ENCODE measurements around the gene IFITM1.
"Not testable (repeated sequence)": the region's sequence is repeated elsewhere in the genome, so short reads cannot be mapped to it uniquely, and the experiment has no call there.

IFITM1 gene

DNA sequence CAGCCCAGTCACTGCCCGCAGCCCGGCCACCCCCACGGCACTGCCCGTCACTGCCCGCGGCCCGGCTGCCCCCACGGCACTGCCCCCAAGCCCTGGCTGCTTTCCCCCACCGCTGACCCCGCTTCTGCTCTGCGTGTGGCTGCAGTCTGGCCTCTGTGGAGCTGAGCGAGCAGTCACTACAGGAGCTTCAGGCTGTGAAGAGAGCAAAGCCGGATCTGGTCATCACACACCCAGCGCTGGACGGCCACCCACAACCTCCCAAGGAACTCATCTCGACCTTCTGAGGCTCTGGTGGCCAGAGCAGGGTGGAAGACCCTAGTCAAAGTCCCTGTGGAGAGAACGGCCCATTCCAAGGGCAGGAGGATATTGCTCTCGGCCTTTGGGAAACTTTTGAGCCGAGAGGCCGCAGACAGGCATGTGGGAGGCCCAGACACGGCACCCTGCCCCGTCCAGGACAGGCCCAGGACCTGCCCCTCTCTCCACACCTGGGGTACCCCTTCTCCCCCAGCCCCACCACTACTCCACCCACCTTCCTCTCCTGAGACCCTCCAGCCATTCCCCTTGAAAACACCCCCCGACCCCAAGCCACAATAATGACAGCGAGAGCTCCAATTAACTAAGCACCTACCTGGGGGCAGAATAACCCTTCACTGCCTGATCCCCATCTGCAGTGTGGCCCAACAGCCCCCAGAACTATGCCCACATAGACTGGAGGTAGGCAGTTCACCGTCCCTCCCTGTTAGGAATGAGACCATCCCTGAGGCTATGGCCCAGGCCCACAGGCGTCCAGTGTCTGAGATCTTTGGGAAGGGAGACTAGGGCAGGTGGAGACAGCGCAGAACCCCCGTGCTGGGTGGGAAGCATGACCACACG is 28.6 kb upstream of the IFITM1 start:
- H3K27me3 ChIP-seq (ENCODE audit: control insufficient read depth, insufficient read depth, low read length) = peaks cover 43% of the 10 kb centered on the region
- no peak overlapping the region for H3K9ac ChIP-seq (ENCODE audit: low read depth, low read length)
- H3K36me3 ChIP-seq (ENCODE audit: control insufficient read depth, insufficient read depth, low read length) = no peaks in the 10 kb centered on the region
- no peaks in the 10 kb centered on the region for H3K9me3 ChIP-seq (ENCODE audit: control insufficient read depth, insufficient read depth, low read length)
- no peaks in the 10 kb centered on the region for H3K4me1 ChIP-seq (ENCODE audit: control insufficient read depth, insufficient read depth, low read length)
- no peak overlapping the region for H3K4me3 ChIP-seq (ENCODE audit: low read depth, low read length)

DNA sequence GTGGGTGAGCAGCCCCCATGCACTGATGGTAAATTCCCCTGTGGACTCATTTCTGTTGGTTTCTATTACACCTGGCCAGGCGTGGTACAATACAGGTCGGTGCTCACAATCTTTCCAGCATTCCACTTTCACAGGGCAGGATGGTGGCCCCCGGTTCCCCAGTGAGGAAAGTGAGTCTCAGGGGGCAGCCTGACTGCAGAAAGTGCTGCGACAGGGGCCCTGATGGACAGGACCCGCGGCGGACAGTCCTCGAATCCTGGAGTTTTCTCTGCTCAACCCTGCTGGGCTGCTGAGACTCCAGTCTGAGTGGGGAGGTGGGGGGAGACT is 28.0 kb upstream of the IFITM1 start:
- Histone ChIP-seq H3K36me3 (ENCODE audit: control insufficient read depth, insufficient read depth, low read length) (peaks cover 5% of the 10 kb centered on the region), H3K27me3 (ENCODE audit: control insufficient read depth, insufficient read depth, low read length) (peaks cover 38% of the 10 kb centered on the region), H3K4me3 (ENCODE audit: low read depth, low read length) (no peak overlapping the region), H3K9me3 (ENCODE audit: control insufficient read depth, insufficient read depth, low read length) (no peaks in the 10 kb centered on the region), H3K4me1 (ENCODE audit: control insufficient read depth, insufficient read depth, low read length) (no peaks in the 10 kb centered on the region), H3K9ac (ENCODE audit: low read depth, low read length) (no peak overlapping the region)

DNA sequence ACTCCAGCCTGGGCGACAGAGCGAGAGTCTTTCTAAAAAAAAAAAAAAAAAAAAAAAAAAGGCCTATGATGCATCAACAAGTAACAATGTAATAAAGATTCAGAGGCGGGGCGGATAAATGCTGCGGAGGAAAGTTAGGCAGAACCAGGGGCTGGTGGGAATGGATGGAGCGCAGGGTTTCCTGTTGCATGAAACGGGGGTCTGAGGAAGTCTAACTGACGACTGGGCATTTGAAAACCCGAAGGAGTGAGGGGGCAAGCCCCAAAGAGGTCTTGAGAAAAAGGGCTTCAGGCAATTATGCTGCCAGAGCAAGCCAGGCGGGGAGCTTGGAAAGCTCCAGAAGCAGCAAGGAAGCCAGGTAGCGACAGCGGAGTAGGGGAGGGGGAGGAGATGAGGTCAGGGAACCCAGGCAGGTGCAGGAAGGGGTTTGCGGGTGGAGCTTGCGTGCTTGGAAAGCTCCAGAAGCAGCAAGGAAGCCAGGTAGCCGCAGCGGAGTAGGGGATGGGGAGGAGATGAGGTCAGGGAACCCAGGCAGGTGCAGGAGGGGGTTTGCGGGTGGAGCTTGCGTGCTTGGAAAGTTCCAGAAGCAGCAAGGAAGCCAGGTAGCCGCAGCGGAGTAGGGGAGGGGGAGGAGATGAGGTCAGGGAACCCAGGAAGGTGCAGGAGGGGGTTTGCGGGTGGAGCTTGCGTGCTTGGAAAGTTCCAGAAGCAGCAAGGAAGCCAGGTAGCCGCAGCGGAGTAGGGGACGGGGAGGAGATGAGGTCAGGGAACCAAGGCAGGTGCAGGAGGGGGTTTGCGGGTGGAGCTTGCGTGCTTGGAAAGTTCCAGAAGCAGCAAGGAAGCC is 26.6 kb upstream of the IFITM1 start:
- not testable (repeated sequence) for H3K9ac ChIP-seq (ENCODE audit: low read depth, low read length); H3K9me3 ChIP-seq (ENCODE audit: control insufficient read depth, insufficient read depth, low read length); H3K4me1 ChIP-seq (ENCODE audit: control insufficient read depth, insufficient read depth, low read length)
- Histone ChIP-seq H3K36me3 (ENCODE audit: control insufficient read depth, insufficient read depth, low read length) (peaks cover 15% of the 10 kb centered on the region), H3K27me3 (ENCODE audit: control insufficient read depth, insufficient read depth, low read length) (peaks cover 24% of the 10 kb centered on the region), H3K4me3 (ENCODE audit: low read depth, low read length) (peak overlapping the region; percentile 38)

GRCh38 chr11:287821-288477 is 25.9 kb upstream of the IFITM1 start:
- H3K4me1 ChIP-seq (ENCODE audit: control insufficient read depth, insufficient read depth, low read length) = peaks cover 5% of the 10 kb centered on the region
- peak overlapping the region; percentile 38 for H3K4me3 ChIP-seq (ENCODE audit: low read depth, low read length)
- peaks cover 17% of the 10 kb centered on the region for H3K27me3 ChIP-seq (ENCODE audit: control insufficient read depth, insufficient read depth, low read length)
- no peak overlapping the region for H3K9ac ChIP-seq (ENCODE audit: low read depth, low read length)
- no peaks in the 10 kb centered on the region for H3K9me3 ChIP-seq (ENCODE audit: control insufficient read depth, insufficient read depth, low read length)
- peaks cover 23% of the 10 kb centered on the region for H3K36me3 ChIP-seq (ENCODE audit: control insufficient read depth, insufficient read depth, low read length)

- H3K27me3 ChIP-seq (ENCODE audit: control insufficient read depth, insufficient read depth, low read length) = peaks cover 16% of the 10 kb centered on the region
- H3K4me3 ChIP-seq (ENCODE audit: low read depth, low read length) = peak within 1 kb of the TSS; percentile 38
- H3K4me1 ChIP-seq (ENCODE audit: control insufficient read depth, insufficient read depth, low read length) = peaks cover 5% of the 10 kb centered on the region
Observed at GRCh38 chr11:288478-289397, 25.1 kb upstream of the IFITM1 start, which contains the start of gene PGGHG. Gene PGGHG (plus strand): TSS chr11:289126. CDS start chr11:289817, 691 bp downstream.

DNA sequence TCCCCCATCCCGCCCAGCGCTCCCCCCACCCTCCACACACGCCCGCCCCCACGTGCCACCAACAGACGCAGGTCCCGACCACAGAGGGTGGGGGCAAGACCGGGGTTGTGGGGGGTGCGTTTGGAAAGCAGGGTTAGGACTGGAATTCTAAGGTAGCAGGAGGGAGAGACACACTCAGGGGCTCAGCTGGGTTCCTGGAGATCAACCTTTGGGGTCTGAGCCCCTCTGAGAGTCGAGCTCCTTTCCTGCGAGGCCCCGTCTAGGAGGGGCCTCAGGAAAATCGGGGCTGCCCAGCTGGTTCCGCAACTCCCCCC is 24.5 kb upstream of the IFITM1 start:
- no peak overlapping the region for H3K9ac ChIP-seq (ENCODE audit: low read depth, low read length)
- H3K9me3 ChIP-seq (ENCODE audit: control insufficient read depth, insufficient read depth, low read length) = no peaks in the 10 kb centered on the region
- H3K4me1 ChIP-seq (ENCODE audit: control insufficient read depth, insufficient read depth, low read length) = peaks cover 5% of the 10 kb centered on the region
- peaks cover 36% of the 10 kb centered on the region for H3K36me3 ChIP-seq (ENCODE audit: control insufficient read depth, insufficient read depth, low read length)
- H3K4me3 ChIP-seq (ENCODE audit: low read depth, low read length) = peak overlapping the region; percentile 32
- peaks cover 16% of the 10 kb centered on the region for H3K27me3 ChIP-seq (ENCODE audit: control insufficient read depth, insufficient read depth, low read length)

More at GRCh38 chr11:288478-289397, 25.1 kb upstream of the IFITM1 start, which contains the start of gene PGGHG:
- H3K36me3 ChIP-seq (ENCODE audit: control insufficient read depth, insufficient read depth, low read length) = peaks cover 30% of the 10 kb centered on the region
- H3K9me3 ChIP-seq (ENCODE audit: control insufficient read depth, insufficient read depth, low read length) = no peaks in the 10 kb centered on the region
- no peak within 1 kb of the TSS for H3K9ac ChIP-seq (ENCODE audit: low read depth, low read length)

GRCh38 chr11:289712-290620 is 23.9 kb upstream of the IFITM1 start:
- Histone ChIP-seq H3K9ac (ENCODE audit: low read depth, low read length) (no peak overlapping the region), H3K9me3 (ENCODE audit: control insufficient read depth, insufficient read depth, low read length) (no peaks in the 10 kb centered on the region), H3K4me3 (ENCODE audit: low read depth, low read length) (peak overlapping the region; percentile 32), H3K36me3 (ENCODE audit: control insufficient read depth, insufficient read depth, low read length) (peaks cover 41% of the 10 kb centered on the region), H3K4me1 (ENCODE audit: control insufficient read depth, insufficient read depth, low read length) (peaks cover 5% of the 10 kb centered on the region), H3K27me3 (ENCODE audit: control insufficient read depth, insufficient read depth, low read length) (peaks cover 16% of the 10 kb centered on the region)

- Histone ChIP-seq H3K36me3 (ENCODE audit: control insufficient read depth, insufficient read depth, low read length) (peaks cover 48% of the 10 kb centered on the region), H3K4me1 (ENCODE audit: control insufficient read depth, insufficient read depth, low read length) (peaks cover 5% of the 10 kb centered on the region), H3K27me3 (ENCODE audit: control insufficient read depth, insufficient read depth, low read length) (peaks cover 16% of the 10 kb centered on the region), H3K9ac (ENCODE audit: low read depth, low read length) (peak overlapping the region; percentile 73), H3K9me3 (ENCODE audit: control insufficient read depth, insufficient read depth, low read length) (no peaks in the 10 kb centered on the region), H3K4me3 (ENCODE audit: low read depth, low read length) (no peak overlapping the region)
Observed at GRCh38 chr11:290621-291231, 23.1 kb upstream of the IFITM1 start.

GRCh38 chr11:291281-292210 is 22.3 kb upstream of the IFITM1 start:
- peak overlapping the region; percentile 73 for H3K9ac ChIP-seq (ENCODE audit: low read depth, low read length)
- no peaks in the 10 kb centered on the region for H3K9me3 ChIP-seq (ENCODE audit: control insufficient read depth, insufficient read depth, low read length)
- no peak overlapping the region for H3K4me3 ChIP-seq (ENCODE audit: low read depth, low read length)
- H3K27me3 ChIP-seq (ENCODE audit: control insufficient read depth, insufficient read depth, low read length) = peaks cover 16% of the 10 kb centered on the region
- peaks cover 5% of the 10 kb centered on the region for H3K4me1 ChIP-seq (ENCODE audit: control insufficient read depth, insufficient read depth, low read length)
- peaks cover 52% of the 10 kb centered on the region for H3K36me3 ChIP-seq (ENCODE audit: control insufficient read depth, insufficient read depth, low read length)
